OCI-LY7 (cell line): Measurements from ENCODE around the gene IMMT.

Experiments used
- EZH2phosphoT487 ChIP-seq: fragments of 200-600 bp; sonication (generic); IDR thresholded peaks from 2 replicates; pipeline ENCODE4 v1.6.1; 2018; ENCODE audit warnings: low read depth, borderline replicate concordance, mild to moderate bottlenecking, mixed run types, antibody characterized with exemption, low read length, moderate library complexity, mixed read lengths
- TF ChIP-seq, protein P1 (sequence below): fragments of 200-600 bp; sonication (generic); conservative IDR thresholded peaks from 2 replicates; pipeline ENCODE4 v1.5.1; 2014; ENCODE audit warnings: mild to moderate bottlenecking, antibody characterized with exemption, low read length, moderate library complexity, mixed read lengths

DNA sequence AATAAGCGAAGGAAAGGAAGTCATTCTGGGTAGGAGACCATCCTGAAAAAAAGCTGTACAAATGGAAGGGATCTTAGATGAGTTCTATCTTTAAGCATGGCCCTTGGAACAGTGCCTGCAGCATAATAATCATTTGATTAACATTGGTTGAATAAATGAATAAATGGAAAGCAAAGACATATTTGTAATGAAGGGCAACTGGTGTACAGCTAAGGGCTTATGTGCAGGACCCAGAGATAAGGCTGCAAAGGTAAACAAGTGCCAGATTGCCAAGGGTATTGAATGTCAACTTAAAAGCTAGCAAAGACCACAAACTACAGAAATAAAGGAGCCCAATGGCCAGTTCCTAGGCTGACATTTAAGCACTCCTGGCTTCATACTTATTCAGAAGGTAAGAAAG lies 19.4 kb downstream of the IMMT start:
- TF ChIP-seq, protein P1, sequence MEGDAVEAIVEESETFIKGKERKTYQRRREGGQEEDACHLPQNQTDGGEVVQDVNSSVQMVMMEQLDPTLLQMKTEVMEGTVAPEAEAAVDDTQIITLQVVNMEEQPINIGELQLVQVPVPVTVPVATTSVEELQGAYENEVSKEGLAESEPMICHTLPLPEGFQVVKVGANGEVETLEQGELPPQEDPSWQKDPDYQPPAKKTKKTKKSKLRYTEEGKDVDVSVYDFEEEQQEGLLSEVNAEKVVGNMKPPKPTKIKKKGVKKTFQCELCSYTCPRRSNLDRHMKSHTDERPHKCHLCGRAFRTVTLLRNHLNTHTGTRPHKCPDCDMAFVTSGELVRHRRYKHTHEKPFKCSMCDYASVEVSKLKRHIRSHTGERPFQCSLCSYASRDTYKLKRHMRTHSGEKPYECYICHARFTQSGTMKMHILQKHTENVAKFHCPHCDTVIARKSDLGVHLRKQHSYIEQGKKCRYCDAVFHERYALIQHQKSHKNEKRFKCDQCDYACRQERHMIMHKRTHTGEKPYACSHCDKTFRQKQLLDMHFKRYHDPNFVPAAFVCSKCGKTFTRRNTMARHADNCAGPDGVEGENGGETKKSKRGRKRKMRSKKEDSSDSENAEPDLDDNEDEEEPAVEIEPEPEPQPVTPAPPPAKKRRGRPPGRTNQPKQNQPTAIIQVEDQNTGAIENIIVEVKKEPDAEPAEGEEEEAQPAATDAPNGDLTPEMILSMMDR, result no peak
- TF ChIP-seq EZH2phosphoT487, result no peak
